ENCODE results near the gene NFATC2. TPM values are rescaled to one million over a fixed set of nuclear protein-coding genes. Genes with fewer than 3 reads are reported as not detected.

The NFATC2 gene
- total RNA-seq, 1 donor from 2014 or later: 4.8 TPM

GRCh38 chr20:51531712-51532456 is 10.6 kb downstream of the NFATC2 start:
- no peak for DNase-seq (ENCODE audit: extremely low spot score, unreplicated experiment)
- TF ChIP-seq CTCF (conservative IDR thresholded peaks at IDR 0.05): no peak
- peaks cover 63% of the 10 kb centered on the region for H3K4me1 Mint-ChIP-seq (ENCODE audit: unreplicated experiment)
- no peaks in the 10 kb centered on the region for H3K27me3 Mint-ChIP-seq
- no peaks in the 10 kb centered on the region for H3K9me3 Mint-ChIP-seq
- H3K27ac Mint-ChIP-seq: peak overlapping the region; percentile 11
- no peaks in the 10 kb centered on the region for H3K36me3 Mint-ChIP-seq
- H3K4me3 Mint-ChIP-seq: no peak overlapping the region

- Mint-ChIP-seq H3K4me1 (ENCODE audit: unreplicated experiment) (peaks cover 57% of the 10 kb centered on the region), H3K36me3 (no peaks in the 10 kb centered on the region), H3K4me3 (no peak overlapping the region), H3K27me3 (no peaks in the 10 kb centered on the region), H3K27ac (peak overlapping the region; percentile 80), H3K9me3 (no peaks in the 10 kb centered on the region)
- no peak for TF ChIP-seq CTCF (conservative IDR thresholded peaks at IDR 0.05)
- DNase-seq (ENCODE audit: extremely low spot score, unreplicated experiment): no peak
These were observed 11.3 kb downstream of the NFATC2 start for GRCh38 chr20:51531141-51531710.

DNA sequence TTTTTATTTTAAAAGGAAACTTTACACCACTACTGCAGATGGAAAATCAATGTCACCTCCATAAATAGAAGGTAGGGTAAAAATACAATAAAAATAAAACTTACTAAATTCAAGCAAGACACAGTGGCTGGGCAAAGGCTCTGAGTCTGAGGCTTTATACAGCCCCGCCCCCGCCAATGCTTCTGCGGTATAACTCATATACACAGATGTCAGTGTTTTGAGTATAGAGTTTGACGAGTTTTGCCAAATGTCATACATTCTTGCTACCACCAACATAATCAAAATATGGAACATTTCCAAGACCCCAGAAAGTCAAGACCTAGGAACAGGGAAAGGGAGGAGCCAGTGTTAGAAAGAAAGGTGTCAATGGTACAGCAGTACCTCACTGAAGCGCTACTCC is 12.8 kb downstream of the NFATC2 start:
- DNase-seq (ENCODE audit: extremely low spot score, unreplicated experiment): no peak
- Mint-ChIP-seq H3K9me3 (no peaks in the 10 kb centered on the region), H3K27ac (peak overlapping the region; percentile 77), H3K36me3 (peaks cover 5% of the 10 kb centered on the region), H3K4me1 (ENCODE audit: unreplicated experiment) (peaks cover 52% of the 10 kb centered on the region), H3K27me3 (no peaks in the 10 kb centered on the region), H3K4me3 (no peak overlapping the region)
- TF ChIP-seq CTCF (conservative IDR thresholded peaks at IDR 0.05): no peak

- no peaks in the 10 kb centered on the region for H3K27me3 Mint-ChIP-seq
- DNase-seq (ENCODE audit: extremely low spot score, unreplicated experiment): no peak
- H3K4me3 Mint-ChIP-seq: peak overlapping the region; percentile 52
- H3K27ac Mint-ChIP-seq: peak overlapping the region; percentile 77
- H3K36me3 Mint-ChIP-seq: peaks cover 5% of the 10 kb centered on the region
- no peaks in the 10 kb centered on the region for H3K9me3 Mint-ChIP-seq
- peaks cover 50% of the 10 kb centered on the region for H3K4me1 Mint-ChIP-seq (ENCODE audit: unreplicated experiment)
- TF ChIP-seq CTCF (conservative IDR thresholded peaks at IDR 0.05): no peak
These were observed 13.3 kb downstream of the NFATC2 start for GRCh38 chr20:51529081-51529681.

- peak overlapping the region; percentile 77 for H3K27ac Mint-ChIP-seq
- H3K9me3 Mint-ChIP-seq: no peaks in the 10 kb centered on the region
- peak overlapping the region; percentile 52 for H3K4me3 Mint-ChIP-seq
- peaks cover 46% of the 10 kb centered on the region for H3K4me1 Mint-ChIP-seq (ENCODE audit: unreplicated experiment)
- H3K36me3 Mint-ChIP-seq: peaks cover 5% of the 10 kb centered on the region
- no peaks in the 10 kb centered on the region for H3K27me3 Mint-ChIP-seq
- TF ChIP-seq CTCF (conservative IDR thresholded peaks at IDR 0.05): no peak
- DNase-seq (ENCODE audit: extremely low spot score, unreplicated experiment): no peak
These were observed 14.1 kb downstream of the NFATC2 start for GRCh38 chr20:51528263-51529027.
